Measurements from ENCODE around the gene CCR2.

GRCh38 chr3:46386205-46386604, 32.3 kb downstream of the CCR2 start:
- TF ChIP-seq CTCF (IDR thresholded peaks at IDR 0.05; ENCODE audit: poor library complexity, severe bottlenecking), result no peak
- TF ChIP-seq EZH2 (IDR thresholded peaks at IDR 0.05; ENCODE audit: borderline replicate concordance, insufficient read depth, low read length, poor library complexity, severe bottlenecking), result no peak
- TF ChIP-seq REST (IDR thresholded peaks at IDR 0.05; ENCODE audit: borderline replicate concordance), result no peak
- no peak for TF ChIP-seq POLR2AphosphoS5 (IDR thresholded peaks at IDR 0.05)
- TF ChIP-seq RAD21 (conservative IDR thresholded peaks at IDR 0.05), result no peak
- TF ChIP-seq EP300 (conservative IDR thresholded peaks at IDR 0.05; ENCODE audit: poor library complexity, severe bottlenecking), result no peak
- no peak for TF ChIP-seq SMC3 (conservative IDR thresholded peaks at IDR 0.05; ENCODE audit: poor library complexity)
- TF ChIP-seq TAF1 (IDR thresholded peaks at IDR 0.05; ENCODE audit: low read depth), result no peak
- TF ChIP-seq MXI1 (conservative IDR thresholded peaks at IDR 0.05; ENCODE audit: poor library complexity, severe bottlenecking), result no peak

All from neural cell (in vitro differentiated cells).